ENCODE data around the gene UROC1. TPM values are rescaled to one million over a fixed set of nuclear protein-coding genes. Genes with fewer than 3 reads are reported as not detected.

UROC1 gene
- total and polyA plus RNA-seq, 9 of the 15 experiments (the other 6 are each of a cell fraction or from before 2014, with no cell fraction given): not detected

GRCh38 chr3:126543457-126544061, 26.0 kb upstream of the UROC1 start:
- H3K4me2 ChIP-seq (ENCODE audit: insufficient read depth, low read length): no peak overlapping the region
- no peak for TF ChIP-seq CHD2 (IDR thresholded peaks at IDR 0.05; ENCODE audit: low read depth, low read length)
- TF ChIP-seq, protein P1, sequence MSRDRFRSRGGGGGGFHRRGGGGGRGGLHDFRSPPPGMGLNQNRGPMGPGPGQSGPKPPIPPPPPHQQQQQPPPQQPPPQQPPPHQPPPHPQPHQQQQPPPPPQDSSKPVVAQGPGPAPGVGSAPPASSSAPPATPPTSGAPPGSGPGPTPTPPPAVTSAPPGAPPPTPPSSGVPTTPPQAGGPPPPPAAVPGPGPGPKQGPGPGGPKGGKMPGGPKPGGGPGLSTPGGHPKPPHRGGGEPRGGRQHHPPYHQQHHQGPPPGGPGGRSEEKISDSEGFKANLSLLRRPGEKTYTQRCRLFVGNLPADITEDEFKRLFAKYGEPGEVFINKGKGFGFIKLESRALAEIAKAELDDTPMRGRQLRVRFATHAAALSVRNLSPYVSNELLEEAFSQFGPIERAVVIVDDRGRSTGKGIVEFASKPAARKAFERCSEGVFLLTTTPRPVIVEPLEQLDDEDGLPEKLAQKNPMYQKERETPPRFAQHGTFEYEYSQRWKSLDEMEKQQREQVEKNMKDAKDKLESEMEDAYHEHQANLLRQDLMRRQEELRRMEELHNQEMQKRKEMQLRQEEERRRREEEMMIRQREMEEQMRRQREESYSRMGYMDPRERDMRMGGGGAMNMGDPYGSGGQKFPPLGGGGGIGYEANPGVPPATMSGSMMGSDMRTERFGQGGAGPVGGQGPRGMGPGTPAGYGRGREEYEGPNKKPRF (IDR thresholded peaks at IDR 0.05; ENCODE audit: low read depth, low read length): no peak
- no peak for TF ChIP-seq XRCC5 (IDR thresholded peaks at IDR 0.05; ENCODE audit: low read depth, low read length)
- TF ChIP-seq NFRKB (IDR thresholded peaks at IDR 0.05; ENCODE audit: low read depth): no peak
- no peak for TF ChIP-seq HBP1 (CRISPR knock-in tag; IDR thresholded peaks at IDR 0.05)
- TF ChIP-seq MCM2 (IDR thresholded peaks at IDR 0.05; ENCODE audit: low read depth): no peak
- TF ChIP-seq, protein P2, sequence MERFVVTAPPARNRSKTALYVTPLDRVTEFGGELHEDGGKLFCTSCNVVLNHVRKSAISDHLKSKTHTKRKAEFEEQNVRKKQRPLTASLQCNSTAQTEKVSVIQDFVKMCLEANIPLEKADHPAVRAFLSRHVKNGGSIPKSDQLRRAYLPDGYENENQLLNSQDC (CRISPR knock-in tag; IDR thresholded peaks at IDR 0.05): no peak
- no peak for TF ChIP-seq BACH1 (tag; IDR thresholded peaks at IDR 0.05)
- no peak for TF ChIP-seq PRMT5 (CRISPR knock-in tag; IDR thresholded peaks at IDR 0.05)
- TF ChIP-seq ZNF280B (CRISPR knock-in tag; IDR thresholded peaks at IDR 0.05): no peak
- no peak for DNase-seq (ENCODE audit: extremely low read depth in 1 of 4, low spot score in 3 of 4)
- H3K27me3 ChIP-seq (ENCODE audit: control insufficient read depth in 2 of 2, insufficient read depth in 2 of 2, low read length in 2 of 2): peaks cover 0 to 18% of the 10 kb centered on the region in 2 experiments; a peak in 3 of 5 replicates
- H3K9me3 ChIP-seq (replicated peaks; ENCODE audit: control insufficient read depth, insufficient read depth, low read depth, low read length): peaks cover 2% of the 10 kb centered on the region
- BruUV-seq (replicated peaks): no TSS peak
- no peak for FAIRE-seq
- no peak overlapping the region for H3K4me3 ChIP-seq
- H3K9me1 ChIP-seq (ENCODE audit: control insufficient read depth, insufficient read depth, low read length): no peaks in the 10 kb centered on the region
- 44% methylated on average over 2 of the region's 2 CpGs for WGBS (ENCODE audit: insufficient coverage, low coverage, missing lambda C conversion rate)
- H3K36me3 ChIP-seq (ENCODE audit: control insufficient read depth, insufficient read depth, low read length): no peaks in the 10 kb centered on the region
- CTCF ChIA-PET (ENCODE audit: low intra/inter-chr PET ratio): no interaction called here
- H2AFZ ChIP-seq (ENCODE audit: low read depth, low read length): no peak overlapping the region
- POLR2A ChIA-PET: no interaction called here
- no peak overlapping the region for H3K9ac ChIP-seq (ENCODE audit: insufficient read depth in 1 of 2, low read depth in 2 of 2, low read length in 2 of 2)
- H3K4me1 ChIP-seq (replicated peaks in 1 of 2; ENCODE audit: control insufficient read depth in 2 of 2, insufficient read depth in 2 of 2, low read length in 2 of 2): peaks cover 14 to 19% of the 10 kb centered on the region in 2 experiments
- no peaks in the 10 kb centered on the region for H4K20me1 ChIP-seq (replicated peaks; ENCODE audit: control insufficient read depth, insufficient read depth, low read length)
- in situ Hi-C loops (cut with MboI): no loop called here
- no peaks in the 10 kb centered on the region for H3K79me2 ChIP-seq (ENCODE audit: control insufficient read depth, insufficient read depth, low read length)
- intact Hi-C loops (cut with micrococcal nuclease): no loop called here
- no peak overlapping the region for H3K27ac ChIP-seq (ENCODE audit: extremely low read depth, low read depth, low read length)
- no peak for ATAC-seq
